HEK293T (cell line): Measurements from ENCODE around the gene KRTAP1-1.

Source experiments
- CTCF ChIA-PET: fragments of 350-600 bp; formaldehyde crosslinking; extraction: SDS; loops from one replicate; lab custom pipeline; 2021; ENCODE audit warnings: antibody characterized with exemption, inconsistent platforms; lab: Yijun Ruan, JAX
- POLR2A ChIA-PET: fragments of 350-600 bp; formaldehyde crosslinking; extraction: SDS; loops from one replicate; lab custom pipeline; 2020; ENCODE audit warnings: antibody characterized with exemption, inconsistent platforms; lab: Yijun Ruan, JAX
- DNase-seq: peaks from one replicate; pipeline ENCODE4 v3.0.0; 2012; ENCODE audit warnings: mixed read lengths; ENCODE audit errors: extremely low spot score
- ARNT ChIP-seq: fragments of 450-650 bp; IDR thresholded peaks from 2 replicates; pipeline ENCODE4 v1.6.1; 2017; ENCODE audit warnings: mild to moderate bottlenecking
- BHLHE40 ChIP-seq: fragments of 450-650 bp; IDR thresholded peaks from 2 replicates; pipeline ENCODE4 v1.6.1; 2016; ENCODE audit warnings: mild to moderate bottlenecking, moderate library complexity, borderline replicate concordance
- CTBP1 ChIP-seq: fragments of 450-650 bp; IDR thresholded peaks from 2 replicates; pipeline ENCODE4 v1.6.1; 2016; ENCODE audit warnings: borderline replicate concordance
- ELF4 ChIP-seq: fragments of 450-650 bp; IDR thresholded peaks from 2 replicates; pipeline ENCODE4 v1.6.1; 2017; ENCODE audit warnings: antibody characterized with exemption
- FOXA1 ChIP-seq: fragments of 450-650 bp; IDR thresholded peaks from 2 replicates; pipeline ENCODE4 v1.6.1; 2016; ENCODE audit warnings: mild to moderate bottlenecking
- FOXK2 ChIP-seq: fragments of 450-650 bp; IDR thresholded peaks from 2 replicates; pipeline ENCODE4 v1.6.1; 2016; ENCODE audit warnings: mild to moderate bottlenecking
- FOXM1 ChIP-seq: fragments of 450-650 bp; IDR thresholded peaks from 2 replicates; pipeline ENCODE4 v1.6.1; 2017; ENCODE audit warnings: mild to moderate bottlenecking, borderline replicate concordance
- HDGF ChIP-seq: fragments of 450-650 bp; IDR thresholded peaks from 2 replicates; pipeline ENCODE4 v1.6.1; 2017; ENCODE audit warnings: antibody characterized with exemption, borderline replicate concordance
- L3MBTL2 ChIP-seq: fragments of 450-650 bp; conservative IDR thresholded peaks from 2 replicates; pipeline ENCODE4 v1.6.1; 2016; ENCODE audit warnings: mild to moderate bottlenecking
- LEF1 ChIP-seq: fragments of 450-650 bp; IDR thresholded peaks from 2 replicates; pipeline ENCODE4 v1.6.1; 2017; ENCODE audit warnings: mild to moderate bottlenecking, borderline replicate concordance
- NFRKB ChIP-seq: fragments of 450-650 bp; IDR thresholded peaks from 2 replicates; pipeline ENCODE4 v1.6.1; 2016; ENCODE audit warnings: mild to moderate bottlenecking, moderate library complexity
- PKNOX1 ChIP-seq: fragments of 450-650 bp; IDR thresholded peaks from 2 replicates; pipeline ENCODE4 v1.6.1; 2016
- SP1 ChIP-seq: fragments of 450-650 bp; IDR thresholded peaks from 2 replicates; pipeline ENCODE4 v1.6.1; 2017
- SUZ12 ChIP-seq: fragments of 450-650 bp; IDR thresholded peaks from 2 replicates; pipeline ENCODE4 v1.6.1; 2016; ENCODE audit warnings: mild to moderate bottlenecking
- TARDBP ChIP-seq: fragments of 450-650 bp; IDR thresholded peaks from 2 replicates; pipeline ENCODE4 v1.6.1; 2016
- ZNF384 ChIP-seq: fragments of 450-650 bp; IDR thresholded peaks from 2 replicates; pipeline ENCODE4 v1.6.1; 2016

Gene KRTAP1-1

GRCh38 chr17:41029633-41030245, 11.5 kb downstream of the KRTAP1-1 start, which contains the start of gene KRTAP1-4:
TSS of gene KRTAP1-4 (minus strand) at chr17:41030195. CDS start at chr17:41030078, 117 bp downstream.
- DNase-seq: no peak
- TF ChIP-seq PKNOX1 (no peak), ELF4 (no peak), FOXK2 (no peak), TARDBP (no peak), CTBP1 (no peak), ARNT (no peak), ZNF384 (no peak), LEF1 (no peak), SUZ12 (no peak), FOXM1 (no peak), HDGF (no peak), NFRKB (no peak), BHLHE40 (no peak), L3MBTL2 (no peak), FOXA1 (no peak), SP1 (no peak)
- CTCF ChIA-PET: no interaction called here
- POLR2A ChIA-PET: no interaction called here

- DNase-seq: no peak
- ChIA-PET CTCF (no interaction called here), POLR2A (no interaction called here)
- no peak for TF ChIP-seq LEF1
- no peak for TF ChIP-seq FOXK2
- TF ChIP-seq ELF4: no peak
- TF ChIP-seq ZNF384: no peak
- TF ChIP-seq NFRKB: no peak
- TF ChIP-seq TARDBP: no peak
- no peak for TF ChIP-seq L3MBTL2
- no peak for TF ChIP-seq HDGF
- TF ChIP-seq BHLHE40: no peak
- no peak for TF ChIP-seq CTBP1
- no peak for TF ChIP-seq SUZ12
- TF ChIP-seq FOXA1: no peak
- TF ChIP-seq SP1: no peak
- TF ChIP-seq PKNOX1: no peak
These were observed 14.4 kb downstream of the KRTAP1-1 start, which contains the start of gene KRTAP1-5 for GRCh38 chr17:41026715-41027471. TSS of gene KRTAP1-5 (minus strand) at chr17:41027208. CDS start at chr17:41027155, 53 bp downstream.

GRCh38 chr17:41024697-41025096, 16.6 kb downstream of the KRTAP1-1 start:
- CTCF ChIA-PET: no interaction called here
- DNase-seq: no peak
- POLR2A ChIA-PET: no interaction called here
- no peak for TF ChIP-seq SUZ12
- no peak for TF ChIP-seq SP1
- TF ChIP-seq ELF4: no peak
- TF ChIP-seq L3MBTL2: no peak
- no peak for TF ChIP-seq CTBP1
- no peak for TF ChIP-seq ZNF384
- TF ChIP-seq FOXK2: no peak
- TF ChIP-seq PKNOX1: no peak
- TF ChIP-seq ARNT: no peak

GRCh38 chr17:41020336-41020735, 20.9 kb downstream of the KRTAP1-1 start:
- CTCF ChIA-PET: no interaction called here
- POLR2A ChIA-PET: no interaction called here

GRCh38 chr17:41019415-41019814, 21.8 kb downstream of the KRTAP1-1 start:
- TF ChIP-seq SUZ12 (no peak), CTBP1 (no peak)

More at GRCh38 chr17:41020336-41020735, 20.9 kb downstream of the KRTAP1-1 start:
- no peak for DNase-seq
- no peak for TF ChIP-seq PKNOX1
- no peak for TF ChIP-seq SP1
- no peak for TF ChIP-seq NFRKB
- TF ChIP-seq ZNF384: no peak

GRCh38 chr17:41018541-41018940, 22.7 kb downstream of the KRTAP1-1 start:
- CTCF ChIA-PET: no interaction called here
- TF ChIP-seq L3MBTL2: no peak
- no peak for DNase-seq
- POLR2A ChIA-PET: no interaction called here

More at GRCh38 chr17:41019415-41019814, 21.8 kb downstream of the KRTAP1-1 start:
- DNase-seq: no peak
- CTCF ChIA-PET: no interaction called here
- POLR2A ChIA-PET: no interaction called here
